GM21423 (cell line): ENCODE measurements around the gene AHDC1.

Experiments used
- ATAC-seq: cut with Tn5 transposase; IDR thresholded peaks from one replicate; pipeline ENCODE4 v1.9.1; 2021; ENCODE audit warnings: mild to moderate bottlenecking, moderate library complexity; ENCODE audit not compliant: unreplicated experiment

AHDC1 gene

DNA sequence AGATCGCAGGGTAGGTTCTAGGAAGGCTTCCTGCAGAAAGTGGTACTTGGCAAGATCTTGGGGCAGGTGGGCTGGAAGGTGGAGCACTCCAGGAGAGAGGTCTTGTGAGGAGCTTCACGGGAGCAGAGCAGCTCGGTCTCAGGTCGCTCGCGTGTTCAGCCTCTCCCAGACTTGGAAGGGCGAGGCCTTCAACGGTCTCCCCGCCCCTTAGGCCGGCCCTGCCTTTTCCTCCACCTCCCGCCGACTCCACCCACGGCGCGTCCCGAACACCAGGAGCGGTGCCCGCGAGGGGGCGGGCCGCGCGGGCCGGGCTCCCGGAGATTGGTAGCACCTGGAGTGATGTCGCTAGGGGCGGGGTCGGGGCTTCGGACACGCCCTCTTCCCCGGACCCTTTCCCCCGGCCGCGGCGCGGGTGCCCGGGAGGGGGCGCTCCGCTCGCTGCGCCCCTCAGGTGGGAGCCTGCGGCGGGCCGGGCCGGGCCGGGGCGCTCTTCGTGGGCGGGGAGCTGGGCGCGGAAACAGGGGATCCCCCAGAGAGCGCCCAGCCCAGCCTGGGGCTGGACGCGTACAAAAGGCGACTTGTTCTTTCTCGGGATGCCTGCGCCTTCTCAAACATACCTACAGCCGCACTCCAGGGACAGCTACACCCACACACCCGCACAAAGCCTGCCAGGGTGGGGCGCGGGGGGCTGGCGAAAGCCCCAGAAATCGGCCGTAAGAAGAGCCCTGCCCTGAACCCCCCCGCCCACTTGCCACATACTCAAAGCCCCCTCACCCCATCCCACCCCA, 35.5 kb downstream of the AHDC1 start:
- ATAC-seq: peak; percentile 91

DNA sequence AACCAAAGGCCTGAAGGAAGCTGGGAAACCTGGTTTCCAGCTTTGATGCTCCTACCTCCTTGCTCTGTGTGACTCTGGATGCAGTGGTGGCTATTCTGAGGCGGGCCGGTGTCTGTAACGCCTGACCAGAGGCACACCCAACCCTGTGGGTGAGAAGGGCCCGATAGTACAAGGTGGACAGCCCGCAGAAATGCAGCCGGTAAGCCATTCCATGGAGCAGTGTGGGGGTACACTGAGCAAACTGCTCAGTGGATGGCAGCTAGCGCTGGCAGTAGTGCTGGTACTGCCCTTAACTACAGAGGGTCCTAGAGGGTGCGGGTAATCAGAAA, 36.0 kb downstream of the AHDC1 start:
- ATAC-seq: no peak

GRCh38 chr1:27567146-27567526, 36.8 kb downstream of the AHDC1 start:
- ATAC-seq: no peak

- no peak for ATAC-seq
These were observed 37.3 kb downstream of the AHDC1 start for GRCh38 chr1:27566462-27567145.

DNA sequence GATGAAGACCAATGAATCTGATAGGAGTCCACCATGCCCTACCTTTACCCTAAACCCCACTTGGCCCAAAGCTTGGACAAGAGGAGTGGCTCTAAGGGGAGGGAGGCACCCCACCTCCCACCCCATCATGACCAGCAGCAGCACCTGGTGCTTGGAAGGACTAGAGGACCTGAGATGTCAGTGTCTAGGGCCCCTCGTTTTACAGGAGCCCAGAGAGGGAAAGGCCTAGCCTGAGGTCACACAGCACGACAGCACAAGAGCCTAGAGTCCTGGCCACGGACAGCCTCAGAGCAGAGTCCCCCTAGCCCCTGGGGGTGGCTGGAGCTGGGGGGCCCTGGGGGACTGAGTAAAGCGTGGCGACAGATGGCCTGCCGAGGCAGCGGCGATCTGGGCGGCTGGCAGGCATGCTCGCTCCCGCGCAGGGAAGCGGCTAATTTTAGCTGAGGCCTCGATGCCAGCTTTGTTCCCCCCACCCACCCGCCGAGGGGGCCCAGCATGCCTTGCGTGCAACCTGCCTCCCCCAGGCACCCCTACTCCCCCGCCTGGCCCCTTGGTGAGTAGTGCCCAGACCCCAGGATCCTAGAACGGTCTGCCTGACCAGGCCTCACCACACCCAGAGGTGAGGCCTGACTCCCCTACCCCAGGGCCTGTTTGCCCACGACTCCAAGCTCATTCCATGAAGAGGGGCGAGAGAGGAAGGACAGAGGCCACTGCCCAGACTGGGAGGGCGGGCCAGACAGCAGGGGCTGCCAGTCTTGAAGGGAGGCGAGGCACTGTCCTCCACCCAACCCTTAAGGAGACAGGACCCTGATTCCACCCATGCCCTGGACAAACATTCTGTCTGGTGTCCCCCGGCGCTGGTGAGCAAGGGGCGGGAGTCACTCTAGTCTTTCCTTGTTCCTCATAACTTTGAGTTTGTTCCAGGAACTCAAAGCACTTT, 39.0 kb downstream of the AHDC1 start:
- no peak for ATAC-seq

DNA sequence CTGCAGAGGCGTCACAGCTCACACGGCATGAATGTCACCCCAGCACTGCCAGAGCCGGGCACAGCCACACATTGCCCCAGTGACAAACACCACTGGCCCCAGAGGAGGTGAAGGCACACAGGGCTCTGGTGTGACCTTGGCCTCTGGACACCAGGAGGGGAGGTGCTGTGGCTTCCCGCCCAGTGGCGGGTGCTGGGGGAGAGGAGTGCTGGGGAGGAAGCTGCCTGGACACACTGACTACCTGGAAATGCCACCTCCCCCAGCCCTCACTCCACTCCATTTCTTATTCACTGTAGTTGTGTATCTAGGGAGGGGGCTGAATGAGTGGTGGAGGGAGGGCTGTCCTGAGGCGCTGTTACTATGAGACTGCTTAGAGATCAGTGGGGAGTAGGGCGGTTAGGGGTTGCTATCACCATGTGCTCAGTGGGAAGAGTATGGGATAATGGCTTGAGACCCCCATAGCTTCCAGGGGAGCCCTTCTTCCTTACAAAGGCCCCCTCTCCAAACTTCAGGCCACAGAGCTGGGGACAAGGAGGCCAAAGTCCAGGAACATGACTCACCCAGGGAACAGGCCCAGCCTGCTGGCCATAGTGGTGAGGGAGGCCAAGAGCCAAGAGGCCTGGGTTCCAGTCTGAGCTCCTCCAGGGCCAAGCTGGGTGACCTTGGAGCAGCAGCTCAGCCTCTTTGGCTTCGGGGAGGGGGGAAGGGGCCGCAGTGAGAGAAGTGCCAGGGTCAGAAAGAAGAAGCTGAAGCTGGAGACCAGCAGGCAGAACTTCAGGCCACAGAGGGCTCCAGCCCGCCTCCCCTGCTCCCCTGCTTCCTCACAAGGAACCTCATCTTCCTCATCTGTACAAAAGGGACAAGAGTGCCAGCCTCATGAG, 40.1 kb downstream of the AHDC1 start:
- no peak for ATAC-seq

DNA sequence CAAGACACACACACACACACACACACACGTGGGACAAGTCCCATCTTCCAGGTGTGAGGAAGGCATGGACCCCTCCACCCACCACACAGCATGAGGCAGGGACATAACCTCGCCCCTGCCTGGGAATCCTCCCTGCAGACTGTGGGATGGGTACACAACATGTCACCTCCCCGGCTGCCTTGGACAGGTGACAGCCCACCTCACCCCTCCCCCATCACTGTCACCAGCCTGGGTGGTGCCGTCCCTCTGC, 40.7 kb downstream of the AHDC1 start:
- ATAC-seq: no peak

DNA sequence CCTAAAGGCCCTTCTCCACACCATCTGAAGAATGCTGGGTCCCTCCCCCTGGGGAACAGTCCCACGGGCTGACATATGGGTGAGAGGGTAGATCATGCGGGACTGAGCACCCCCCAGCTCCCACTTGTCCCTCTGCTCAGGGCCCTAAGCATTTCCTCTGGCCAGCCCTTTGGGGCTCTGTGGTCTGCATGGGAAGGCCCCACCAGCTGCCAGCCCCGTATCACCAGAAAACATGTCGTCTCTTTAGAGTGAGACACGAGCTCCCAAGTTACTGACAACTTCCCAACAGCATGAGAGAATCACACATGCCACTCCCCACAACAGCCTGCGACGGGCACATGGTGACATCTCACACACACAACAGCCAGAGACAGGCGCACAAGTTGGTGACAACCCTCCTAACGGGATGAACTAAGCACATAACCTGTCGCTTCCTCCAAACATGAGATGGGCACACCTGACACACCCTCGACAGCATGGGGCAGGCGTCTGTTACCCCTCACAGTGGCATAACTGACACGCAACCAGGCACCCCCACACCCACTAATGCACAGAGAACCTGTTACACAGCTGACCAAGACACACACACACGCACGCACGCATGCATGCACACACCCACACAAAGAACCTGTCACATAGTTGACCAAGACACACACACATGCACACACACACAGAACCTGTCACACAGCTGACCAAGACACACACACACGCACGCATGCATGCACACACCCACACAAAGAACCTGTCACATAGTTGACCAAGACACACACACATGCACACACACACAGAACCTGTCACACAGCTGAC, 41.2 kb downstream of the AHDC1 start:
- no peak for ATAC-seq

DNA sequence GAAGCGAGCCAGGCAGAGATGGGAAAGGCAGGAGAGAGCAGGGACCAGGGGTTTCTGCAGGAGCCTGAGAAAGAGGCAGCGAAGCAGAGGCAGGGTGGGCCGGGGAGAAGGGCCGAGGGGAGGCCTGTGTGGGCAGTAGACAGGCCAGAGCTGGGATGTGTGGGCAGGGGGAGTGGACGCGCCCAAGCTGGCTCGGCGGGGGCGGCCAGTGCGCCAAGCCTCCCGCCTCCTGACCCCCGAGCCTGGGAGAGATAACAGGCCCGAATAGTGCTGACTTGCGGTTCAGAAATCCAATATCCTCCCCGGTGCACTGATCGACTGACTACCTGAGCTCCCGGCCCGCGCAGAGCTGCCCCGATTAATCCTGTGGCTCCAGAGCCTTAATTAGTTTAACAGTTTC, 41.9 kb downstream of the AHDC1 start:
- no peak for ATAC-seq

- no peak for ATAC-seq
These were observed 42.6 kb downstream of the AHDC1 start for GRCh38 chr1:27561124-27561899.

- ATAC-seq: no peak
These were observed 43.4 kb downstream of the AHDC1 start for GRCh38 chr1:27560268-27561123.

DNA sequence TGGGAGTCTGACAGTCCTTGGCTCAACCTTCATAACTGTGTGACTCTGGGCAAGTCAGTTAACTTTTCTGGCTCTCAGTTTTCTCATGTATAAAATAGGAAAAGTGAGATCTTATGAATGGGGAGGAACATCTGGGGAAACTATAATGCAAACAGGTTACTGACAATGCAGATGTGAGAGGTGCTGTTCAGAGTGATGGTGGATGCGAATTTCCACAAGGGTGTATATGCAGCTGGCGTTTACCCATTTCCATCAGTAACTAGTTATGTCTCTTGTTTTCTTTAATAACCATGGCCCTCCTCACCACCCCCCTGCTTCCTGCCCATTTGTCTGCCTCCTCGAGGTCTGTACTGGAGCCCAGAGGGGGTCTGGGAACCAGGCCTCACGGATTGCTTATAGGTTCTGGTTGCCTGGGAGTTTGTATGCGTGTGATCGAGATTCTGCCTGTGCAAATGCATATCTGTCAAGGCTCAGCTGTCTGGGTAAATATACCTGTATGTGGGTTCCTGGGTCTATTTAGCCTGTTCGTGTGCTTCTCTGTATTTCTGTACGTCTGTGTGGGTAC, 44.4 kb downstream of the AHDC1 start:
- ATAC-seq: no peak

GRCh38 chr1:27557596-27558340, 46.2 kb downstream of the AHDC1 start:
- ATAC-seq: no peak

DNA sequence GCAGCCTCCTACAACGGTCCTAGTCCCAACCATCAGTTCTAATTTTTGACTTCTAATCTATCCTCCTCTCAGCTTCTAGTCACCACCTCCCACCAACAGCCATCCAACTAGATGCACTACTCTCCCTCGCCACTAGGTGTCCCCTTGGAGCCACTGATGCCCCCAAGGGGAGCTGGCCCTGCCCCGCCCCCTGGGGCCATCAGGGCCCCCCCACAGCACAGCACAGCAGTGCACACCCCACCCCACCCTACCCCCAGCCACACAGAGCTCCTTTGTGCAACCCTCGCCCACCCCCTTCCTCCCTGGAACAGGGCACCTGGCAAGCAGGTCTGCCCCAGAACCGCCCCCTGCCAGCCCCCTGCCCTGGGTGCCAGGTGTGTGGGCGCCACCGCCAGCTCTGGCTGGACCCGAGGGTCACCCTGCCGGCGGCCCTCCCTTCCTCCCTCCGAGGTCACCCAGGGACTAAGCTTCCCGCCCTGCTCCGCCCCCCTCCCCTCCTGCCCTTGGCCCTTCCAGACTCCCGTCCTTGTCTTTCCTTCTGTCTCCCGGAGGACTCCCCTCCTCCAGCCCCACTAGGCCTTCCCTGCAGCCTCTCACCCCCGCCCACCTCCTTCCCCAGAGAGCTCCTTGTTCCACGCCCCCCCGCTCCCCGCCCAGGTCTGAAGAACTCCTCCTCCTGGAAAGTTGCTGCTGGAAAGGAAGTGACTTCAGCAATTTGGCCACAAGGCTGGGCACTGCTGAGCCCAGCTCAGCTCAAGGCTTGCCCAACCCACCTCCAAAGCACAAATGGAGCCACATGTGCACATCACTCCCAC, 47.0 kb downstream of the AHDC1 start:
- no peak for ATAC-seq

GRCh38 chr1:27556435-27556780, 47.5 kb downstream of the AHDC1 start:
- ATAC-seq: no peak

DNA sequence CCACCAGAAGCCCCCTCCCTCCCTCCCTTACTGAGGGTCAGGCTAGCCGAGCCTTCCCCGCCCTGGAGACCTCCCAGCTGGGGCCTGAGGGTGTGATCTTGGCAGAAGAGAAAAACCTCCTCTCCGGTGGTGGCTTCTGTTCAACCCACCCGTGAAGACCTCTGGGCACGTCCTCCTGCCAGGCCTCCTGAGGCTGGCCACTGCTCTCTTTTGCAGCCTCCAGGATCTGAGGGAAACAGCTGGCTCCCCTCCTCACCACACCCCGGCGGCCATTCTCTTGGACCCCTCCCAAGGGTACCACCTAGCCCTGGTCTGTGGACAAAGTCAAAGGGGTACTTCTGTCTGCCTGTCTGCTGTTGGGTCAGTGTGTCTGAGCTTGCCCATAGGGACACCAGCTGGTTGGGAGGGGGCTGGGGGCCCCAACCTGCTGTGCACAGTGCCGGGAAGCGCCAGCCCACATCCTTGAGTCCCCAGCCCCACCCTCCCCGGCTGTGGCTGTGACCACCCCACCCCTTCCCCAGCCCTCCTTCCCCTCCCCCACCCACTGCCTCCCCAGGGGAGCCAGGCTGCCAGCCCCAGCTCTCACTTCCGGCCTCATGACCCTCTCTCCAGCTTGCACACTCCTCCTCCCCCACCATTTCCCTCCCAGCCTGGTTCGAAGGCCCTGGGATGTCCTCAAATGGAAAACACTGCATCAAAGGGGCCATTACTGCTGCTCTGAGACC, 48.1 kb downstream of the AHDC1 start:
- ATAC-seq: no peak
